Measurements from ENCODE around the gene RHOF. TPM values are rescaled to one million over a fixed set of nuclear protein-coding genes. Genes with fewer than 3 reads are reported as not detected.

Gene RHOF
- total and polyA plus RNA-seq, 4 donors, result 0.97 to 7.0 (median 3.5) TPM

GRCh38 chr12:121794534-121795033, 1.1 kb upstream of the RHOF start (continued):
- no peak for TF ChIP-seq NR2F2 (IDR thresholded peaks at IDR 0.05)
- TF ChIP-seq TAF1 (conservative IDR thresholded peaks at IDR 0.05), result no peak
- peak; percentile 14 for TF ChIP-seq MAX (IDR thresholded peaks at IDR 0.05)
- TF ChIP-seq YY1 (IDR thresholded peaks at IDR 0.05), result no peak
- no peak for TF ChIP-seq RAD21 (IDR thresholded peaks at IDR 0.05)
- TF ChIP-seq HNF4A (conservative IDR thresholded peaks at IDR 0.05), result no peak

- under 1% methylated on average over 59 of the region's 59 CpGs for WGBS
- Histone ChIP-seq H3K27me3 (ENCODE audit: control insufficient read depth in 4 of 4, insufficient read depth in 4 of 4, low read length in 3 of 4) (no peaks in the 10 kb centered on the region), H3K9ac (ENCODE audit: low read depth in 1 of 2, low read length in 2 of 2) (peak overlapping the region; percentile 72 to 73), H3K36me3 (ENCODE audit: control insufficient read depth in 4 of 4, insufficient read depth in 3 of 4, low read depth in 1 of 4, low read length in 3 of 4) (no peaks in the 10 kb centered on the region), H3K4me1 (ENCODE audit: control insufficient read depth in 4 of 4, insufficient read depth in 4 of 4, low read length in 3 of 4) (peaks cover 17 to 57% (median 50%) of the 10 kb centered on the region in 4 donors), H3K9me3 (ENCODE audit: control insufficient read depth in 4 of 4, low read length in 3 of 4) (no peaks in the 10 kb centered on the region), H3K4me3 (ENCODE audit: low read depth in 1 of 3, low read length in 3 of 3) (peak overlapping the region; percentile 35 to 61 (median 47)), H3K27ac (ENCODE audit: low read depth in 1 of 2, low read length in 2 of 2) (peak overlapping the region; percentile 92)
- DNase-seq (ENCODE audit: low spot score), result peak; percentile 94
- TF ChIP-seq CTCF (IDR thresholded peaks at IDR 0.05; ENCODE audit: low read depth, low read length, missing input control), result peak; percentile 100
- TF ChIP-seq RAD21 (IDR thresholded peaks at IDR 0.05), result peak; percentile 91 to 95
- TF ChIP-seq RXRA (IDR thresholded peaks at IDR 0.05), result peak in 1 of 2 donors; percentile 13
- TF ChIP-seq MAX (IDR thresholded peaks at IDR 0.05), result peak; percentile 7
- no peak for TF ChIP-seq HNF4G (IDR thresholded peaks at IDR 0.05)
- peak in 1 of 2 donors; percentile 13 for TF ChIP-seq HNF4A (conservative IDR thresholded peaks at IDR 0.05)
- TF ChIP-seq TAF1 (conservative IDR thresholded peaks at IDR 0.05), result no peak
- no peak for TF ChIP-seq ATF3 (IDR thresholded peaks at IDR 0.05)
- peak; percentile 32 for TF ChIP-seq SP1 (IDR thresholded peaks at IDR 0.05)
Measured at GRCh38 chr12:121793838-121794533, 498 bp upstream of the RHOF start.

GRCh38 chr12:121792607-121793439, 665 bp downstream of the RHOF start:
- DNase-seq (ENCODE audit: low spot score), result no peak
- WGBS, result 59% methylated on average over 48 of the region's 48 CpGs
- Histone ChIP-seq H3K9ac (ENCODE audit: low read depth in 1 of 2, low read length in 2 of 2) (peak overlapping the region in 1 of 2 donors; percentile 69), H3K27me3 (ENCODE audit: control insufficient read depth in 4 of 4, insufficient read depth in 4 of 4, low read length in 3 of 4) (no peaks in the 10 kb centered on the region), H3K36me3 (ENCODE audit: control insufficient read depth in 4 of 4, insufficient read depth in 3 of 4, low read depth in 1 of 4, low read length in 3 of 4) (no peaks in the 10 kb centered on the region), H3K9me3 (ENCODE audit: control insufficient read depth in 4 of 4, low read length in 3 of 4) (no peaks in the 10 kb centered on the region), H3K4me1 (ENCODE audit: control insufficient read depth in 4 of 4, insufficient read depth in 4 of 4, low read length in 3 of 4) (peaks cover 17 to 46% (median 38%) of the 10 kb centered on the region in 4 donors), H3K27ac (ENCODE audit: low read depth in 1 of 2, low read length in 2 of 2) (peak overlapping the region in 1 of 2 donors; percentile 31), H3K4me3 (ENCODE audit: low read depth in 1 of 3, low read length in 3 of 3) (peak overlapping the region in 1 of 3 donors; percentile 47)
- TF ChIP-seq ZBTB33 (IDR thresholded peaks at IDR 0.05) (no peak), RAD21 (IDR thresholded peaks at IDR 0.05) (no peak), FOXA2 (IDR thresholded peaks at IDR 0.05) (no peak), EGR1 (IDR thresholded peaks at IDR 0.05; ENCODE audit: low read depth in 2 of 2) (no peak), CTCF (IDR thresholded peaks at IDR 0.05; ENCODE audit: low read depth, low read length, missing input control) (no peak), FOXA1 (IDR thresholded peaks at IDR 0.05) (no peak), REST (IDR thresholded peaks at IDR 0.05) (no peak), TAF1 (conservative IDR thresholded peaks at IDR 0.05) (no peak), HNF4G (IDR thresholded peaks at IDR 0.05) (no peak), YY1 (IDR thresholded peaks at IDR 0.05) (no peak)
